Cerebellar nuclear complex (tissue), 1 donor: Measurements from ENCODE around the gene VWA3B.
A peak's percentile ranks its signal among the peaks of the same experiment; 100 is the strongest.
"Not testable (repeated sequence)": the region's sequence is repeated elsewhere in the genome, so short reads cannot be mapped to it uniquely, and the experiment has no call there.

Experiments used
- DNase-seq, 2 experiments: peaks; one replicate each; lab custom pipeline; 2025; lab: John Stamatoyannopoulos, UW

The VWA3B gene

GRCh38 chr2:98137196-98137595, 50.2 kb downstream of the VWA3B start:
- no peak for DNase-seq

DNA sequence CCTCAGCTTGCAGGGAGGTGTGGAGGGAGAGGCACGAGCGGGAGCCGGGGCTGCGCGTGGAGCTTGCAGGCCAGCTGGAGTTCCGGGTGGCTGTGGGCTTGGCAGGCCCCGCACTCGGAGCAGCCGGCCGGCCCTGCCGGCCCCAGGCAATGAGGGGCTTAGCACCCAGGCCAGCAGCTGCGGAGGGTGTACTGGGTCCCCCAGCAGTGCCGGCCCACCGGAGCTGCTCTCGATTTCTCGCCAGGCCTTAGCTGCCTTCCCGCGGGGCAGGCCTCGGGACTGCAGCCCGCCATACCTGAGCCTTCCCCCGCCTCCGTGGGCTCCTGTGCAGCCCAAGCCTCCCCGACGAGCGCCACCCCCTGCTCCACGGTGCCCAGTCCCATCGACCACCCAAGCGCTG, 52.0 kb downstream of the VWA3B start:
- not testable (repeated sequence) for DNase-seq

GRCh38 chr2:98140210-98140609, 53.2 kb downstream of the VWA3B start:
- DNase-seq: no peak

GRCh38 chr2:98142106-98142791, 55.3 kb downstream of the VWA3B start:
- DNase-seq: no peak

GRCh38 chr2:98145070-98145469, 58.1 kb downstream of the VWA3B start:
- no peak for DNase-seq

GRCh38 chr2:98147900-98148299, 60.9 kb downstream of the VWA3B start:
- not testable (repeated sequence) for DNase-seq

GRCh38 chr2:98148595-98149332, 61.8 kb downstream of the VWA3B start:
- no peak for DNase-seq

GRCh38 chr2:98149333-98149697, 62.3 kb downstream of the VWA3B start:
- no peak for DNase-seq

DNA sequence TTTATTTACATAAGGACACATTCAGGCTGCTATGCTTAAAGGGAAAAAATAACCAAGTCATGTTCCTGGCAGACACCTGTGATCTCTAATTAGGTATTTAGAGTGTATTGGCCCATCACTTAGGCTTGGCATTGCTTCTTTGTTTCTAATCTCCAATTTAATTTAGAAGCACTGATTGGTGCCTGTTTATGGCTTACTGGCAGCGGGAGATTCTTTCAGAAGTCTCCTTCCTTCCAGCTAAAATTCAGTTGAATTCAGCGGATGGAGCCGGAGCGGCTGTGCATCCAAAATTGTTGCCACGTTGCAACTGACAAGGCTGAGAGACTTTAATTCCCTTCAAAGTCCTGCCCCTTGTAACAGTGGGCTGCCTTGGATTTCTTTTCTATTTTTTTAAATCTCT, 66.5 kb downstream of the VWA3B start:
- DNase-seq: no peak

GRCh38 chr2:98155291-98155690, 68.3 kb downstream of the VWA3B start:
- DNase-seq: no peak

- no peak for DNase-seq
Observed at GRCh38 chr2:98155716-98156115, 68.7 kb downstream of the VWA3B start.

GRCh38 chr2:98156304-98156703, 69.3 kb downstream of the VWA3B start:
- no peak for DNase-seq

DNA sequence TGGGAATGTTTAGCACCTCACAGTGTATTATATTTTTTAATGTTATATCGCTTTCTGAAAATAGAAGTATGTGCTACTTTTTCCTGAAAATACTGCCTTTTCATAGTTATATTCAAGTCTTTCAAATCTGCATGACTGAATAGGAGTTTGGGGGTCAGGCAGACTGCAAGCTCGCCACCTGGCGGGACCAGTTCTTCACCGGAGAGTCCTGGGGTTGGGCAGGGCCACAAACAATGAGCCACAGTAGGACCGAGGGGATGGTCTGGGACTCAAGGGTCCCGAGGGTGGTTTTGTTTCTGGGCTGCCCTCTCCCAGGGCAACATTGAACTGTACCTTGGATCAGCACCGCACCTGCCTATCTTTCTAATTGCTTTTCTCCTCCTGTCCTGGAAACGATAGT, 70.6 kb downstream of the VWA3B start:
- no peak for DNase-seq

GRCh38 chr2:98158305-98158704, 71.3 kb downstream of the VWA3B start:
- no peak for DNase-seq

DNA sequence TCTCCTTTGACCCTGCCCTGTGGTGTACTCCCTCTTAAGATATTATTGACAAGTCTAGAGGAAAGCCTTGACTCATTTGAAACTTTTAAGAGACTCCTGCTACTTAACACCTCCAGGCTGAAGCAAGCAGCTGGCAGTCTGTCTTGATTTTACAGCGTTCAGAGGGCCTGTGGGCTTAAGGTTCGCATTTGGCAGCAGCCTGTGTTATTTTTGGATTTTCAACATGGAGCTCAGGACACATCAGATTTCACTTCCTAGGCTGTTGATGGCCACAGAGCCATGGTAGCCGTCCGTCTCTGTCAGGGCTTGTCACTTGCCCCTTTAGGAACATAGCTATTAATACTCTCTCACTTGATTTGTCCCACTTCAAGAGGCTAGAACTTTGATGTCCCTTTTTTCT, 73.6 kb downstream of the VWA3B start:
- no peak for DNase-seq

DNA sequence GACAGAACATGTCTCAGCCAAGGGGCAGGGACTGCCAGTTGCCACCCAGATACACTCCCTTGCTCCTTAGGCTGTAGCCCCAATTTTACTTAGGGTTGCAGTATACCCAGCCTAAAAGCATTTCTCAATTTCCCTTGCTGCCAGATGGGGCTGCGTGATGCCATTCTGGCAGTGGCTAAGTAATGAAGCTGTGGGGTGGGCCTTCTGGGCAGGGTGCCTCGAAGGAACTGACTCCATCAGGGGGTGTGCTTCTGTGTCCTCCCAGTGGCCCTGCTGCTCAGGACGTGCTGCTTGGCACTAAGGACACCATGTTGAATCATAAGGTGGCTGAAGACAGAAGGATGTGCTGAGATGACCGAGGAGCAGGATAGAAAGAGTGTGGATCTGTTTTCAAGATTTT, 74.2 kb downstream of the VWA3B start:
- DNase-seq: no peak

DNA sequence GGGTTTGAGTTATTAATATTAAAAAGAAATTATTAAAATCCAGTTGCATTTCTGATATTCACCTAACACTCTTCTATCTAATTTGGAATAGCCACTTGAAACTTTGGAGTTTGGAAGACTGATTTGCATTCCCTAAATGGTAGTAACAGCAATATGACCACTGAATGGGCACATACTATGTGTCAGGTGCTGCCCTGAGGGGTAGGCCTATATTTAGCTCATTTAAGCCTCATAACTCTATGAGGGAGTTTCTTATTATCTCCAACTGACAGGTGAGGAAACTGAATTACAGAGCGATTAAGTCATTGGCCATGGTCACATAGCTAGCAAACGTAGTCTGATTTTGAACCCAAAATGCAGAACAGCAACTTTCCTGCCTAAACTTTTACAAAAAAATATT, 77.3 kb downstream of the VWA3B start:
- DNase-seq: no peak

GRCh38 chr2:98165516-98166071, 78.6 kb downstream of the VWA3B start:
- DNase-seq: no peak

DNA sequence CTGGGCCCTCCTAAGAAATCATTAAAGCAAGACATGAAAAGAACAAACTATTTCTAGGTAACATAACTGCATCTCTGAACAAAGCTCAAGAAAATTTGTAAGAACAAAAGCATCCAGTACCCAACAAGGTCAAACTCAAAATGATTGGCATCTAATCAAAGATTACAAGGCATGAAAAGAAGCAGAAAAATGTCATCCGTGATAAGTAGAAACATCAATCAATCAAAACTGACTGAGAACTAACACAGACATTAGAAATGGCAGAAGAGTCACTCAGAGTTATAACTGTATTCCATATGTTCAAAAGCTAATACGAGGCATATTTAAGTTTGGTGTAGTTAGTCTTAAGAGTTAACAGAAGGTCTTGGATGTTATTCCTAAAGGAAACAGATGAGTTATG, 80.9 kb downstream of the VWA3B start:
- DNase-seq: no peak

DNA sequence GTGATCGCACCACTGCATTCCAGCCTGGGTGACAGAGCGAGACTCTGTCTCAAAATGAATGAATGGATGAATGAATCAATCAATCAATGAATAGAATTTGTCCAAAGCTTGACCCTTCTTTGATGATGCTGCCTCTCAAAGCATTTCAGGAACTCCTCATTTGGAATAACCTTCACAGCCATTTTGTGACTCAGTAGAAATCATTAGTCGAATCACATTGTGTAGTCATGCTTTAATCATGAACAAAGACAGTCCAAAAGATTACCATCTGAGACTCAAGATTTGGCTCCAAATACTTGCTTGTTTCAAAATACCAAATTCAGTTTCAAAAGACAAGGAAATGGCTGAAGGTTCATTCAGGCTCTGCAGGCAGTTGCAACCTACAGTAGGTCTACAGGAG, 83.1 kb downstream of the VWA3B start:
- DNase-seq: no peak

- DNase-seq: peak; percentile 53 to 58
Observed at GRCh38 chr2:98172150-98172765, 85.3 kb downstream of the VWA3B start.

- DNase-seq: no peak
Observed at GRCh38 chr2:98172951-98173350, 86.0 kb downstream of the VWA3B start.

GRCh38 chr2:98175811-98176210, 88.8 kb downstream of the VWA3B start:
- DNase-seq: no peak
